ENCODE measurements around the gene MROH8.

- TF ChIP-seq CTCF (IDR thresholded peaks at IDR 0.05; ENCODE audit: borderline replicate concordance, extremely low read depth, low read length, poor library complexity, severe bottlenecking) (no peak), EZH2 (IDR thresholded peaks at IDR 0.05; ENCODE audit: borderline replicate concordance, low read depth, low read length, severe bottlenecking) (no peak)
Measured at GRCh38 chr20:37204056-37204455, 24.7 kb upstream of the MROH8 start.

Measured in DND-41 (cell line).